Muscle of leg (tissue), 11 donors: ENCODE measurements around the gene NUP58. TPM values are rescaled to one million over a fixed set of nuclear protein-coding genes. Genes with fewer than 3 reads are reported as not detected.

Source experiments
- DNase-seq: peaks from one replicate; pipeline ENCODE4 v3.0.0; 2013
- H3K27ac ChIP-seq: one replicate; pipeline ENCODE4 v1.5.1; 2013; ENCODE audit warnings: mild to moderate bottlenecking, low read length, control low read depth
- H3K27me3 ChIP-seq: one replicate; pipeline ENCODE4 v1.6.1; 2013; ENCODE audit warnings: low read length; ENCODE audit not compliant: control insufficient read depth, insufficient read depth
- H3K36me3 ChIP-seq: one replicate; pipeline ENCODE4 v1.6.1; 2013; ENCODE audit warnings: low read length; ENCODE audit not compliant: control insufficient read depth, insufficient read depth
- H3K4me1 ChIP-seq: one replicate; pipeline ENCODE4 v1.6.1; 2013; ENCODE audit warnings: low read length; ENCODE audit not compliant: control insufficient read depth, insufficient read depth
- H3K4me3 ChIP-seq: one replicate; pipeline ENCODE4 v1.5.1; 2013; ENCODE audit warnings: low read length, control low read depth
- H3K9me3 ChIP-seq: replicated peaks from 2 replicates; pipeline ENCODE4 v1.6.1; 2013; ENCODE audit warnings: low read depth, low read length; ENCODE audit not compliant: control insufficient read depth
- WGBS: methylation state at CpG from one replicate; pipeline ENCODE4 v1.1.5; 2013; ENCODE audit warnings: missing lambda C conversion rate; ENCODE audit not compliant: insufficient coverage; 5-methylcytosine and 5-hydroxymethylcytosine counted together
- polyA plus RNA-seq, 8 donors: library from polyadenylated mRNA; unstranded; fragments of 120-200 nt; gene quantifications; one replicate each; pipeline versions ENCODE4 v1.2.1 to v1.2.3, GENCODE V29; 2013; ENCODE audit warnings: inconsistent platforms in 1 of 8, low replicate concordance in 1 of 8; ENCODE audit not compliant: insufficient read length in 8 of 8, insufficient read depth in 1 of 8
- total RNA-seq: library from RNA; stranded (reverse); fragments of 120-200 nt; gene quantifications from one replicate; pipeline ENCODE4 v1.2.4, GENCODE V29; 2013

NUP58 gene
- total and polyA plus RNA-seq, 9 donors: 30.8 to 45.0 (median 34.1) TPM

DNA sequence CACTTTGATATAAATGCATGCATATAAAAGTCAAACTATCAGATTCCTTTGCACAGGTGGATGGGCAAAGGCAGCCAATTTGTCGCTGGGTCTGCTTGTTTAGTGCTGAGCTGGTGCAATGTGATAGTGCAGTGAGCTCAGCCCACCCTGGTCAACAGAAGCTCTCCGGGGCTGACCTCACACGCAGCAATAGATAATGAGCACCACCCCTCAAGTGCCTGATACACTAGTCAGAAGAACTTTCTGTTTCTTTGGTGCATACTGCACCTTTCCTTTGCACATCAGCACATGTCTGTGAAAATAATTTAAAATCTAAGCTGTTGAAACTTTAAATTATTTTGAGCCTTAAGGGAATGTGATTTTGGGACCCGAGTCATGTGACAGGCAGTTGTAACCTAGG, 90.5 kb downstream of the NUP58 start:
- no peaks in the 10 kb centered on the region for H3K36me3 ChIP-seq
- H3K27me3 ChIP-seq: no peaks in the 10 kb centered on the region
- 62% methylated on average over 3 of the region's 4 CpGs for WGBS
- H3K27ac ChIP-seq: no peak overlapping the region
- no peak overlapping the region for H3K4me3 ChIP-seq
- DNase-seq: no peak
- H3K9me3 ChIP-seq: no peaks in the 10 kb centered on the region
- H3K4me1 ChIP-seq: no peaks in the 10 kb centered on the region

Other genes starting within 250 kb of the NUP58 start
- 0.09 TPM for gene PABPC3, start 205.5 kb upstream of the NUP58 start, total RNA-seq
- under 1 TPM; 0.44 to 0.83 (median 0.67) TPM for gene PABPC3, start 205.5 kb upstream of the NUP58 start, polyA plus RNA-seq
- 0.04 TPM for gene AMER2, start 129.3 kb upstream of the NUP58 start, total RNA-seq
- gene AMER2, start 129.3 kb upstream of the NUP58 start, polyA plus RNA-seq: under 1 TPM; 0.03 to 0.13 (median 0.06) TPM
- 10.1 TPM for gene MTMR6, start 14.1 kb upstream of the NUP58 start, total RNA-seq
- 10 to 100 TPM in 7 of 8 donors, 1 to 10 TPM in 1; 9.2 to 13.3 (median 11.4) TPM for gene MTMR6, start 14.1 kb upstream of the NUP58 start, polyA plus RNA-seq
- gene ATP8A2, start 70.3 kb downstream of the NUP58 start, total RNA-seq: 0.89 TPM
- gene ATP8A2, start 70.3 kb downstream of the NUP58 start, polyA plus RNA-seq: 1 to 10 TPM; 1.6 to 2.9 (median 1.8) TPM